Upper lobe of right lung (tissue), 1 donor: ENCODE measurements around the gene UGT1A1. TPM values are rescaled to one million over a fixed set of nuclear protein-coding genes. Genes with fewer than 3 reads are reported as not detected.

Source experiments
- ATAC-seq: fragments of 200-7000 bp; cut with Tn5 transposase; one replicate; pipeline ENCODE4 v1.9.1; 2020; ENCODE audit warnings: mild to moderate bottlenecking, moderate library complexity
- DNase-seq: peaks from one replicate; pipeline ENCODE4 v3.0.0-alpha.2; 2020
- H3K27ac ChIP-seq: fragments of 200-600 bp; one replicate; pipeline ENCODE4 v1.8.0; 2022
- H3K27me3 ChIP-seq: fragments of 200-600 bp; one replicate; pipeline ENCODE4 v1.8.0; 2022; ENCODE audit warnings: mild to moderate bottlenecking
- H3K36me3 ChIP-seq: fragments of 200-600 bp; one replicate; pipeline ENCODE4 v1.8.0; 2022
- H3K4me1 ChIP-seq: fragments of 200-600 bp; one replicate; pipeline ENCODE4 v1.8.0; 2022
- H3K4me3 ChIP-seq: fragments of 200-600 bp; one replicate; pipeline ENCODE4 v1.8.0; 2022; ENCODE audit warnings: mild to moderate bottlenecking
- H3K9me3 ChIP-seq: fragments of 200-600 bp; one replicate; pipeline ENCODE4 v1.8.0; 2022
- intact Hi-C: fragments of 100-400 bp; cut with DNase I; formaldehyde crosslinking; loops from one replicate; pipeline ENCODE4 v1.11.0; 2022
- total RNA-seq: library from RNA; stranded (reverse); fragmentation: NEBNext Ultra II Directional; extraction: Animal tissue kit (Norgen Biotek cat#: 25700); gene quantifications from one replicate; pipeline ENCODE4 v1.2.1, GENCODE V29; 2021
- TF ChIP-seq, protein P1 (sequence below): fragments of 200-600 bp; IDR thresholded peaks from one replicate; pipeline ENCODE4 v1.8.0; 2022; ENCODE audit warnings: antibody characterized with exemption
- donor health status: DM: no; HTN: yes; CAD: no; lungs with severe emphysema.

Gene UGT1A1
- total RNA-seq, 1 donor from 2014 or later: not detected

DNA sequence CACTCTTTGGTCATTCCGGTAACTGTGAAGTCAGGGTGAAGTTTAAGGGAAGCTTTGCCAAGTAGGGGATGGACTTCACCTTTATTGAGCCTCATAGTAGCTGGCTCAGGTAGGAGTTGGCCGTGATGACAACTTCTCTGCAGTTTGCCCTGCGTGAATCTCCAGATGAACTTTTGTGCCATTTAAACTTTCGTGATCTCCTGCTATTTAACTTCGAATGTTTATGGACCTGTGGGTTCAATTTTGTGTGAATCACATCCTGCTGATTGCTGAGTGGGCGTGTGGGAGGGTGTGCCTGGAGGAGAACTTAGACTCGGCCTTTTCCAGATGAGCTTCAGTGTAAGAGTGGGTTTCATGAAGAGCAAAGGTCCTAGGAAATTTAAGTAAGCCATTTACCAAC, 4.2 kb downstream of the UGT1A1 start:
- intact Hi-C loops: no loop called here
- no peaks in the 10 kb centered on the region for H3K9me3 ChIP-seq
- H3K27me3 ChIP-seq: no peaks in the 10 kb centered on the region
- no peak overlapping the region for H3K27ac ChIP-seq
- no peaks in the 10 kb centered on the region for H3K4me1 ChIP-seq
- TF ChIP-seq, protein P1, sequence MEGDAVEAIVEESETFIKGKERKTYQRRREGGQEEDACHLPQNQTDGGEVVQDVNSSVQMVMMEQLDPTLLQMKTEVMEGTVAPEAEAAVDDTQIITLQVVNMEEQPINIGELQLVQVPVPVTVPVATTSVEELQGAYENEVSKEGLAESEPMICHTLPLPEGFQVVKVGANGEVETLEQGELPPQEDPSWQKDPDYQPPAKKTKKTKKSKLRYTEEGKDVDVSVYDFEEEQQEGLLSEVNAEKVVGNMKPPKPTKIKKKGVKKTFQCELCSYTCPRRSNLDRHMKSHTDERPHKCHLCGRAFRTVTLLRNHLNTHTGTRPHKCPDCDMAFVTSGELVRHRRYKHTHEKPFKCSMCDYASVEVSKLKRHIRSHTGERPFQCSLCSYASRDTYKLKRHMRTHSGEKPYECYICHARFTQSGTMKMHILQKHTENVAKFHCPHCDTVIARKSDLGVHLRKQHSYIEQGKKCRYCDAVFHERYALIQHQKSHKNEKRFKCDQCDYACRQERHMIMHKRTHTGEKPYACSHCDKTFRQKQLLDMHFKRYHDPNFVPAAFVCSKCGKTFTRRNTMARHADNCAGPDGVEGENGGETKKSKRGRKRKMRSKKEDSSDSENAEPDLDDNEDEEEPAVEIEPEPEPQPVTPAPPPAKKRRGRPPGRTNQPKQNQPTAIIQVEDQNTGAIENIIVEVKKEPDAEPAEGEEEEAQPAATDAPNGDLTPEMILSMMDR: no peak
- H3K36me3 ChIP-seq: no peaks in the 10 kb centered on the region
- ATAC-seq (no peak), DNase-seq (no peak)
- no peak overlapping the region for H3K4me3 ChIP-seq

DNA sequence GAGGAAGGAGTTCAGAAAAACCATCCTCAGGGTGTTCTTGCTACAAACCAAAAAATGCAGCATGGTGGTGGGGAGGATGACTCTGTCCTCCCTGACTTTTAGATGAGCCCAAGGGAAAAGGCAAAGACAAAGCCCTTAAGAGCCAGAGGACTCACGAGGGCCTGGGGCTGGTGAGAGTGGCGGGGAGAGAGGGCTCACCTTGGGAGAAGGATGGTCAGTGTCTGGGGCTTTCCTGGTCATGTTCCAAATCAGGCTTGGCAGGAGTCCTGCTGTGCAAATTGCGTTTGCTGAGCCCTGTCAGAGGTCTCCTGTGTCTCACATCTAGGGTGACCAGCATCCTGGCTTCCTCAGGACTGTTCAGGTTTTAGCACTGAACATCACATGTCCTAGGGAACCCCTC, 4.7 kb downstream of the UGT1A1 start:
- TF ChIP-seq, protein P1: no peak
- no peak for DNase-seq
- no peaks in the 10 kb centered on the region for H3K27me3 ChIP-seq
- H3K36me3 ChIP-seq: no peaks in the 10 kb centered on the region
- ATAC-seq: no peak
- H3K4me1 ChIP-seq: no peaks in the 10 kb centered on the region
- no peak overlapping the region for H3K27ac ChIP-seq
- intact Hi-C loops: no loop called here
- no peaks in the 10 kb centered on the region for H3K9me3 ChIP-seq
- H3K4me3 ChIP-seq: no peak overlapping the region

DNA sequence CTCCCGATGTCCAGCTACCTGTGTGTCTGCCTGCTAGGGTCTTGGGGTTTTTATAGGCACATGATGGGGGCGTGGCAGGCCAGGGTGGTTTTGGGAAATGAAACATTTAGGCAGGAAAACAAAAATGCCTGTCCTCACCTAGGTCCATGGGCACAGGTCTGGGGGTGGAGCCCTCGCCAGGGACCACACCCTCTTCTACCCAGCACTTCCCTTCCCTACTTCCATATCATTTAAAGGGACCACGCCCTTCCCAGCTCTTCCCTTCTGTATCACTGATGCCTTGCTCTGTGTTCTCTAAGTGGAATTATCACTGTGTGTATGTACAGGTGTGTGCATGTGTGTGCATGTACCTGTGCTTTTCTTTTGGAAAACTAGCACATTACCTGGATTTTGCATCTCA, 6.3 kb downstream of the UGT1A1 start:
- no peaks in the 10 kb centered on the region for H3K4me1 ChIP-seq
- TF ChIP-seq, protein P1: no peak
- H3K4me3 ChIP-seq: no peak overlapping the region
- intact Hi-C loops: no loop called here
- ATAC-seq: no peak
- no peaks in the 10 kb centered on the region for H3K27me3 ChIP-seq
- H3K36me3 ChIP-seq: no peaks in the 10 kb centered on the region
- H3K27ac ChIP-seq: no peak overlapping the region
- no peak for DNase-seq
- no peaks in the 10 kb centered on the region for H3K9me3 ChIP-seq

DNA sequence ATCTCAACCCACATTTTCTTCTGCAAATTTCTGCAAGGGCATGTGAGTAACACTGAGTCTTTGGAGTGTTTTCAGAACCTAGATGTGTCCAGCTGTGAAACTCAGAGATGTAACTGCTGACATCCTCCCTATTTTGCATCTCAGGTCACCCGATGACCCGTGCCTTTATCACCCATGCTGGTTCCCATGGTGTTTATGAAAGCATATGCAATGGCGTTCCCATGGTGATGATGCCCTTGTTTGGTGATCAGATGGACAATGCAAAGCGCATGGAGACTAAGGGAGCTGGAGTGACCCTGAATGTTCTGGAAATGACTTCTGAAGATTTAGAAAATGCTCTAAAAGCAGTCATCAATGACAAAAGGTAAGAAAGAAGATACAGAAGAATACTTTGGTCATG, 8.0 kb downstream of the UGT1A1 start:
- ATAC-seq: no peak
- Histone ChIP-seq H3K27ac (no peak overlapping the region), H3K27me3 (no peaks in the 10 kb centered on the region), H3K4me3 (no peak overlapping the region), H3K4me1 (no peaks in the 10 kb centered on the region), H3K9me3 (no peaks in the 10 kb centered on the region), H3K36me3 (no peaks in the 10 kb centered on the region)
- intact Hi-C loops: no loop called here
- no peak for DNase-seq
- TF ChIP-seq, protein P1: no peak

DNA sequence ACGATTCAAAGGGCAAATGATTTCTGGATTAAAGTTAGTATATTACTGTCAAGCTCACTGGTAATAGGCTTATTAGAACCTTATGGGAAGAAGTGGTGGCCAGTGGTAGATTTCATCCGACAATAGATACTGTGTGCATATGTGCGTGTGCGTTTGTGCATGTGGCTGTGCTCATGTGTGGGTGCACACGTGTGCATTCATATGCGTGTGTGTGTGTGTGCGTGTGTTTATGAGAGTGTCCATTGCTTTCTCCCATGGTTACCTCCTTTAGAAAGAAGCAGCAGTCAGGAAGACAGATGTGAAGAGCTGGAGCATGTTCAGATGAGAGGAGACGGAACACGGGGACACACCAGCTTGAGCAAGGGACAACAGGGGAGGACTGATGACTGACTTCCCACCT, 9.2 kb downstream of the UGT1A1 start:
- no peak overlapping the region for H3K4me3 ChIP-seq
- intact Hi-C loops: no loop called here
- H3K27ac ChIP-seq: no peak overlapping the region
- no peaks in the 10 kb centered on the region for H3K9me3 ChIP-seq
- no peak for ATAC-seq
- no peaks in the 10 kb centered on the region for H3K27me3 ChIP-seq
- no peaks in the 10 kb centered on the region for H3K4me1 ChIP-seq
- no peak for DNase-seq
- no peaks in the 10 kb centered on the region for H3K36me3 ChIP-seq
- TF ChIP-seq, protein P1: no peak

DNA sequence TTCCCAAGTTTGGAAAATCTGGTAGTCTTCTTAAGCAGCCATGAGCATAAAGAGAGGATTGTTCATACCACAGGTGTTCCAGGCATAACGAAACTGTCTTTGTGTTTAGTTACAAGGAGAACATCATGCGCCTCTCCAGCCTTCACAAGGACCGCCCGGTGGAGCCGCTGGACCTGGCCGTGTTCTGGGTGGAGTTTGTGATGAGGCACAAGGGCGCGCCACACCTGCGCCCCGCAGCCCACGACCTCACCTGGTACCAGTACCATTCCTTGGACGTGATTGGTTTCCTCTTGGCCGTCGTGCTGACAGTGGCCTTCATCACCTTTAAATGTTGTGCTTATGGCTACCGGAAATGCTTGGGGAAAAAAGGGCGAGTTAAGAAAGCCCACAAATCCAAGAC, 12.1 kb downstream of the UGT1A1 start:
- Histone ChIP-seq H3K27me3 (no peaks in the 10 kb centered on the region), H3K36me3 (no peaks in the 10 kb centered on the region), H3K4me3 (no peak overlapping the region), H3K9me3 (no peaks in the 10 kb centered on the region), H3K4me1 (no peaks in the 10 kb centered on the region), H3K27ac (no peak overlapping the region)
- intact Hi-C loops: no loop called here
- ATAC-seq: no peak
- TF ChIP-seq, protein P1: no peak
- no peak for DNase-seq
